Fibroblast of lung (primary cell): Measurements from ENCODE around the gene TFIP11. TPM values are rescaled to one million over a fixed set of nuclear protein-coding genes. Genes with fewer than 3 reads are reported as not detected.

Source experiments
- DNase-seq, 2 donors: peaks; one replicate each; pipeline versions ENCODE4 v3.0.0 to v3.0.0-alpha.2; 2010; ENCODE audit warnings: low read depth in 2 of 2
- H2AFZ ChIP-seq: 2 replicates; pipeline ENCODE4 v1.5.1; 2012; ENCODE audit warnings: low read length, control low read depth, inconsistent platforms
- H3K27ac ChIP-seq: 2 replicates; pipeline ENCODE4 v1.5.1; 2011; ENCODE audit warnings: low read length, control low read depth; ENCODE audit not compliant: insufficient read depth
- H3K27me3 ChIP-seq: 2 replicates; pipeline ENCODE4 v1.5.1; 2011; ENCODE audit warnings: mild to moderate bottlenecking, low read length; ENCODE audit not compliant: control insufficient read depth, insufficient read depth
- H3K36me3 ChIP-seq: 2 replicates; pipeline ENCODE4 v1.5.1; 2011; ENCODE audit warnings: low read length; ENCODE audit not compliant: control insufficient read depth, insufficient read depth
- H3K4me1 ChIP-seq: 2 replicates; pipeline ENCODE4 v1.5.1; 2011; ENCODE audit warnings: low read length; ENCODE audit not compliant: control insufficient read depth, insufficient read depth; ENCODE audit errors: extremely low read depth
- H3K4me2 ChIP-seq: 2 replicates; pipeline ENCODE4 v1.5.1; 2011; ENCODE audit warnings: low read length, control low read depth; ENCODE audit not compliant: insufficient read depth; ENCODE audit errors: extremely low read depth
- H3K4me3 ChIP-seq, 4 experiments: fragments of 200-600 bp in 1 of 4; sonication (generic) in 1 of 4; replicated peaks in 1 of 4; 2 replicates each; pipeline ENCODE4 v1.5.1; 2011 to 2016; ENCODE audit warnings: low read length in 4 of 4, low read depth in 3 of 4, mild to moderate bottlenecking in 3 of 4, control low read depth in 2 of 4, inconsistent platforms in 1 of 4, mixed read lengths in 1 of 4; ENCODE audit not compliant: insufficient read depth in 1 of 4; ENCODE audit errors: control extremely low read depth in 1 of 4
- H3K79me2 ChIP-seq: 2 replicates; pipeline ENCODE4 v1.5.1; 2012; ENCODE audit warnings: mild to moderate bottlenecking, low read length, inconsistent platforms; ENCODE audit not compliant: control insufficient read depth, insufficient read depth
- H3K9ac ChIP-seq: 2 replicates; pipeline ENCODE4 v1.5.1; 2011; ENCODE audit warnings: mild to moderate bottlenecking, low read length, control low read depth; ENCODE audit not compliant: insufficient read depth
- H3K9me3 ChIP-seq: 2 replicates; pipeline ENCODE4 v1.5.1; 2012; ENCODE audit warnings: low read depth, low read length; ENCODE audit not compliant: control insufficient read depth, insufficient read depth
- H4K20me1 ChIP-seq: 2 replicates; pipeline ENCODE4 v1.5.1; 2011; ENCODE audit warnings: low read length; ENCODE audit not compliant: control insufficient read depth, insufficient read depth; ENCODE audit errors: extremely low read depth
- CTCF ChIP-seq, 2 donors: IDR thresholded peaks in 1 of 2; conservative IDR thresholded peaks in 1 of 2; 1 replicate in 1 of 2; 2 replicates in 1 of 2; pipeline ENCODE4 v1.5.1; 2011 to 2012; ENCODE audit warnings: low read length in 2 of 2, control low read depth in 1 of 2, inconsistent platforms in 1 of 2, low read depth in 1 of 2, mild to moderate bottlenecking in 1 of 2
- EZH2 ChIP-seq: IDR thresholded peaks from 2 replicates; pipeline ENCODE4 v1.5.1; 2012; ENCODE audit warnings: low read length, control low read depth, mild to moderate bottlenecking; ENCODE audit errors: missing control alignments
- polyA plus RNA-seq, 2 donors: library from polyadenylated mRNA; depleted of rRNA in 1 of 2; stranded (reverse) in 1 of 2; unstranded in 1 of 2; fragments of >200 nt; gene quantifications; 2 replicates each; pipeline ENCODE4 v1.2.1, GENCODE V29; 2011 to 2012; ENCODE audit warnings: missing spikeins in 1 of 2
- total RNA-seq: library from RNA; depleted of rRNA; stranded (reverse); fragments of >200 nt; gene quantifications from 2 replicates; pipeline ENCODE4 v1.2.1, GENCODE V29; 2014

The TFIP11 gene
- total and polyA plus RNA-seq, 2 donors (not counting 1 experiment from before 2014, with no cell fraction given) = 24.2 to 40.3 TPM

- Histone ChIP-seq H3K27me3 (no peaks in the 10 kb centered on the region), H3K9ac (no peak overlapping the region), H3K36me3 (peaks cover 3% of the 10 kb centered on the region), H2AFZ (no peak overlapping the region), H3K79me2 (peaks cover 15% of the 10 kb centered on the region), H3K27ac (no peak overlapping the region), H3K4me1 (peaks cover 9% of the 10 kb centered on the region), H3K4me2 (no peak overlapping the region), H3K4me3 (peak overlapping the region in 1 of 4 experiments; percentile 93), H4K20me1 (no peaks in the 10 kb centered on the region), H3K9me3 (no peaks in the 10 kb centered on the region)
- TF ChIP-seq EZH2 (no peak), CTCF (conservative IDR thresholded peaks at IDR 0.05 in 1 of 2, IDR thresholded peaks at IDR 0.05 in 1 of 2; ENCODE audit: low read depth in 1 of 2, low read length in 2 of 2) (no peak)
- no peak for DNase-seq
Measured at GRCh38 chr22:26482161-26482560, 30.1 kb downstream of the TFIP11 start.

DNA sequence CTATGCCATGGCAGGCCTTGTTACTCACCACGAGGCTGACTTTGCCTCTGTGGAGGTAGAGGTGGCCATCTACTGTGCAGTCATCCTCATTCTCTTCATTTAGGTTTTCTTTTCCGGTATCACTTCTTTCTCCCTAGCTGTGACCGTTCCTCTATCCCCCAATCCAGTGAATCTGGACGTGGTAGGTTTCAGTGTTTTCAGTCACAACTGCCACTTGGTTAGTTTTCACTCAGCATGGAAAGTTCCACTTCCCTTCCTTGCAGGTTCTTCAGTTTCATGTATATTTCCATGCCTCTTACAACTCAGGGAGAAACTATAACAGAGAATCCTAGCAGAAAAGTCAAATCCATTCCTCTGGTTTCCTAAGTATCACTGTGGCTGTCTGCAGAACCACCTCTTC, 30.6 kb downstream of the TFIP11 start:
- no peak for DNase-seq
- no peak for TF ChIP-seq CTCF (conservative IDR thresholded peaks at IDR 0.05 in 1 of 2, IDR thresholded peaks at IDR 0.05 in 1 of 2; ENCODE audit: low read depth in 1 of 2, low read length in 2 of 2)
- peaks cover 3% of the 10 kb centered on the region for H3K36me3 ChIP-seq
- no peaks in the 10 kb centered on the region for H3K9me3 ChIP-seq
- no peak overlapping the region for H3K4me2 ChIP-seq
- no peak overlapping the region for H3K27ac ChIP-seq
- H3K4me3 ChIP-seq = no peak overlapping the region
- H3K9ac ChIP-seq = no peak overlapping the region
- H3K79me2 ChIP-seq = peaks cover 15% of the 10 kb centered on the region
- no peak overlapping the region for H2AFZ ChIP-seq
- H4K20me1 ChIP-seq = no peaks in the 10 kb centered on the region
- no peaks in the 10 kb centered on the region for H3K27me3 ChIP-seq
- H3K4me1 ChIP-seq = peaks cover 9% of the 10 kb centered on the region

DNA sequence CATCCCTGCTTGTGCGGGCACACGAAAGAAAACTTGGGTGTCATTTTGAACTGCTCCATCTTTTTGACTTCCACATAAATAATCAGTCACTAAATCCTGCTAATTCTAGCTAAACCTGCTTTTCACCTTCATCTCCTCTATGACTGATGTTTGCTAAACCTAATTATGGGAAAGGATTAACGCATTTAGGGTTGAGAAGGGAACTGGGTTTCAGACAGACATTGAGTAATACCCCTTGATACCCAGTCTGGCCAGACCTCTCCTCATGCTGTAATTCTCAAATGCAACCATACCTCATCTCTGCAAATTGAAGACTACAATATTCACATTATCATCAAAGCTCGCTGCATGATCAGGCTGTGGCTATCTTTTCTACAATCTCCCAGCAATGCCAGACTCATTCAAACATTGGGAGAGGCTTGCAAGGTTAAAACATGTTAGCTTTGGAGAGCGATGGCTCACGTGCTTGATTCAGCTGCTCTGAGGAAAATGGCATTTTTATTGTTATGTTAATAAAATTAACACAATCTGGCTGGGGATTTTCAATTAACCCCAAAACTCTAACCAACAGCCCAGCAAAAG, 31.1 kb downstream of the TFIP11 start:
- Histone ChIP-seq H3K4me1 (peaks cover 9% of the 10 kb centered on the region), H3K9ac (no peak overlapping the region), H3K9me3 (no peaks in the 10 kb centered on the region), H3K27me3 (no peaks in the 10 kb centered on the region), H4K20me1 (no peaks in the 10 kb centered on the region), H2AFZ (no peak overlapping the region), H3K36me3 (peaks cover 4% of the 10 kb centered on the region), H3K79me2 (peaks cover 15% of the 10 kb centered on the region), H3K4me3 (no peak overlapping the region), H3K4me2 (no peak overlapping the region), H3K27ac (no peak overlapping the region)
- TF ChIP-seq CTCF (conservative IDR thresholded peaks at IDR 0.05 in 1 of 2, IDR thresholded peaks at IDR 0.05 in 1 of 2; ENCODE audit: low read depth in 1 of 2, low read length in 2 of 2) (no peak), EZH2 (no peak)
- no peak for DNase-seq
